Activated CD8-positive, alpha-beta memory T cell treated with anti-CD3 and anti-CD28 coated beads, Interleukin-2, amount 50 U/mL, for 1 hour (primary cell): ENCODE measurements around the gene USP28.
"Not testable (repeated sequence)": the region's sequence is repeated elsewhere in the genome, so short reads cannot be mapped to it uniquely, and the experiment has no call there.

ENCODE experiments used
- DNase-seq: peaks from one replicate; pipeline ENCODE4 v3.0.0-alpha.2; 2020; ENCODE audit errors: extremely low read depth

The USP28 gene

DNA sequence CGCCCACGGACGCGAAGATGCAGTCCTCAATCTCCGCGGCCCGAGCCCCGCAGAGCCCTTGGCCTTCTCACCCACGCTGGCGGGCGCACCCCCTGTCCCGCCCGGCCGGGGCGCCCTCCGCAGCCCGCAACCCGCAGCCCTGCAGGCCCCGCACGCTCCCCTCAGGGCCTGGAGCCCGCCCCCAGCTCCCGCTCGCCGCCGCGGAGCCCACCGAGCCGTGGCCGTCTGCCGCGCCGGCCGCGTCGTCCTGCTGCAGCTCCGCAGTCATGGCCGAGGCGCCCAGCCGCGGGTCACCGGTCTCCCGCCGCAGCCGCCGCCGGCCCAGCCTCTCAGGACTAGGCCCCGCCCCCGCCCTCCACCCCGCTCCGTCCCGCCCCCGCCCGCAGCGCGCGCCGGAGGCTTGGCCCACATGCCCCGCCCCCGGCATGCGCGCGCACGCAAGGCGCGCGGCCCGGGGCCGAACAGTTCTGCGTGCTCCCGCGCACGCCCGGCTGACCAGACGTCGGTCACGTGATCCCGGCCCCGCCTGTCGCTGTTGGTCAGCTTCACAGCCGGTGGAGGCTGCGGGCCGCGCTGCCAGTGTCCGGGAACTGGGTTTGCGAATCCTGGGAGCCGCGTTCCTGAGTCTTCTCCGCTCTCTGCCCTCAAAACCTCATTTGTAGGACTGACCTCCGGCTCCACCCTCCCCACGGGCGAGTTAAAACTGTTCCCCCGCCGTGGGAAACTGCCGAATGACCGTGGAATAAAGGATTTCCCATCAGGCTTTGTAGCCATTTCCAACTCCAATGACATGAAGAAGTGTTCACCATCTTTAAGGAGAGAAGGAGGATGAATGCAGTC lies at the start of gene USP28:
USP28 (minus strand) TSS at position 339 of the 840 bp plus-strand sequence; CDS start at position 268, 71 bp downstream.
- peak; percentile 10 for DNase-seq

- DNase-seq: no peak
Observed at GRCh38 chr11:113923572-113923971, 48.2 kb upstream of the USP28 start.

DNA sequence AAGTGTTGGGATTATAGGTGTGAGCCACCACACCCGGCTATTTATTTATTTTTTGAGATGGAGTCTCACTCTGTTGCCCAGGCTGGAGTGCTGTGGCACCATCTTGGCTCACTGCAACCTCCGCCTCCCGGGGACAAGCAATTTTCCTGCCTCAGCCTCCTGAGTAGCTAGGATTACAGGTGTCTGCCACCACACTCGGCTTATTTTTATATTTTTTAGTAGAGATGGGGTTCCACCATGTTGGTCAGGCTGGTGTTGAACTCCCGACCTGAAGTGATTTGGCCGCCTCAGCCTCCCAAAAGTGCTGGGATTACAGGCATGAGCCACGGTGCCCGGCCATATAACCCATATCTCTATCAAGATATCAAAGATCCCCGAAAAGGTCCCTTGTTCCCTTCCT lies 36.1 kb upstream of the USP28 start:
- DNase-seq: not testable (repeated sequence)

- no peak for DNase-seq
Observed at GRCh38 chr11:113908098-113908497, 32.7 kb upstream of the USP28 start.

DNA sequence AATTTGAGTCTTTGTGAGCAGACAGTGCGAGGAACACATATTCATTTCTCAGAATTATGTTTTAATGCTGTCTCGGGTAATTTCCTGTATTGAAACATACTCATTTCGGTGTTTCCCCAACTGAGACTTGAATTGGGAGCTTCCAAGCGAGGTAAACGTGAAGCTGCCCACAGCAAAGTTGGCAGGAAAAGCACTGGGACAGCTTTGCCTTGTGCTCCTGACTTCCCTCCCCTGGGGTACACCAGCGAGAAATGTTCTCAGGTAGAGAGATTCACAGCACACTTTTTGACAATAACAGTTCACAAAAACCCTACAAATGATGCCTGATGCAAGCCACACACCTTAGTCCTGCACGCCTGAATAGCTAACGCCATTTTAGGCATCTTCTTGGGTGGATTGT lies 32.3 kb upstream of the USP28 start:
- DNase-seq: no peak

GRCh38 chr11:113907152-113907551 lies 31.8 kb upstream of the USP28 start:
- no peak for DNase-seq

DNA sequence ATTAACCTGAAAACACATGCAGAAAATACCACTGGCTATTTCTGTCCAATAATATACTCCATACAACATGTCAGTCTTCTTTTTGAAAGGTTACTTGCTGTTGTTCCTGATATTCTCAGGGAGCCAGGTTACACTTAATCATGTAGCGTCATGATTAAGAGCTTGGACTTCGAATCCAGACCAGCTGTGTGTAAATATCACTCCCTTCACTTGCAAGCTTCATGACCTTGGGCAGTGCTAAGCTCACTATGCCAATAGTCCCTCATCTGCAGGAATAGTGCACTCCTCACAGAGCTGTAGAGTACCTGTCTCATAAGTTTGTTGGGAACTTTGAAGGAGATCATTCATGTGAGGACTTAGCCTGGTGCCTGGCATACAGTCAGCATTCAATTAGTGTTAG lies 31.1 kb upstream of the USP28 start:
- no peak for DNase-seq

DNA sequence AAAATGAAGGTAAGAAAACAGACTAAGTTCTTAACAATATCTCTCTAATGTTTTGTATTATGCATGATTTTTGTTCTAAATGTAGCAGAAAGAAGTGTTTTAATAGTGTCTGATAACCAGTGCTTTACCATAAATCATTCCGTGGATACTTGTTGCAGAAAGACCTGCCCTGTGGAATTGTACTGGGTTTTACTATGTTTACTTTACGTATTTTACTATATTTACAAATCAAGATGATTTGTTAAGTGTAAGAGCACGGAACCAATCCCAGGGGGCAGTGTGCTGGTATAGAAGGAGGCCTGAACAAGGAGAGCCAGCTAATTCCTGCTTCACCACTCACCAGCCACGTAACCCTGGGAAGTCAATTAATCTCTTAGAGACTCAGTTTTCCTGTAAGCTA lies 30.7 kb upstream of the USP28 start:
- DNase-seq: no peak

DNA sequence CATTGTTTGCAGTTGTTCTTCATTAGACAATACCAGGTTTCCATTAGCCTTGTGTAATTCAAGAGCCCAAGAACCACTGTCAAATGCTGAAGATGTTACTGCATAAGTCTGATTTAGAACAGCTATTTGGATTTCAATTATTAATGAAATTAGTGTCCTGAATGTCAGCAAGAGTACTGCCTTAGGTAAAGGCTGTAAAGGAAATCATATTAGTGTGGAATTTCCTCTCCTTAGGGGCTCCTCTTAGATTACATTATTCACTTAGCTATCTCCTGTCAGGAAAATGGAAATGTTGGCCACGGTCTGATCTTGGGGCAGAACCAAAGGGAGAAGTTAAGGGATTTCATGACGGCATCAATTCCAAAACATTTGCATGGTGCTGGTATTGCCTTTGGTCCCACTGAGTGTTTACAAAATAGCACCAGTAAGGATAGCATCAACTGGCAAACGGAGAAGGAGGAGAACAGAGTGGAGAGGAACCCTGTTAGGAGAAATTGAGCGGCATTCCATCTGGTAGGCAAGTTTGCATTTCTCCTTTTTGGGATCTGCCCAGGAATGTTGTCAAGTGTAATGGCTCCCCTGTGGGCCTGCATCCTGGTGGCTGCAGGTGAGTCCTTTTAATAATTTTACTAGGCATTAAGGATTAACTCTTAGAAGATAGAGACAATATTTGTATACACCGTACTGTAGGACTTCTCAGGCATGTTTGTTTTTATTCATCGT lies 29.2 kb upstream of the USP28 start, which contains the start of gene HTR3B:
HTR3B (plus strand) TSS at position 418 of the 723 bp plus-strand sequence; CDS start at position 556, 138 bp downstream.
- no peak for DNase-seq

GRCh38 chr11:113901141-113901540 lies 25.8 kb upstream of the USP28 start:
- DNase-seq: no peak

- no peak for DNase-seq
Observed at GRCh38 chr11:113896156-113896879, 20.9 kb upstream of the USP28 start.

DNA sequence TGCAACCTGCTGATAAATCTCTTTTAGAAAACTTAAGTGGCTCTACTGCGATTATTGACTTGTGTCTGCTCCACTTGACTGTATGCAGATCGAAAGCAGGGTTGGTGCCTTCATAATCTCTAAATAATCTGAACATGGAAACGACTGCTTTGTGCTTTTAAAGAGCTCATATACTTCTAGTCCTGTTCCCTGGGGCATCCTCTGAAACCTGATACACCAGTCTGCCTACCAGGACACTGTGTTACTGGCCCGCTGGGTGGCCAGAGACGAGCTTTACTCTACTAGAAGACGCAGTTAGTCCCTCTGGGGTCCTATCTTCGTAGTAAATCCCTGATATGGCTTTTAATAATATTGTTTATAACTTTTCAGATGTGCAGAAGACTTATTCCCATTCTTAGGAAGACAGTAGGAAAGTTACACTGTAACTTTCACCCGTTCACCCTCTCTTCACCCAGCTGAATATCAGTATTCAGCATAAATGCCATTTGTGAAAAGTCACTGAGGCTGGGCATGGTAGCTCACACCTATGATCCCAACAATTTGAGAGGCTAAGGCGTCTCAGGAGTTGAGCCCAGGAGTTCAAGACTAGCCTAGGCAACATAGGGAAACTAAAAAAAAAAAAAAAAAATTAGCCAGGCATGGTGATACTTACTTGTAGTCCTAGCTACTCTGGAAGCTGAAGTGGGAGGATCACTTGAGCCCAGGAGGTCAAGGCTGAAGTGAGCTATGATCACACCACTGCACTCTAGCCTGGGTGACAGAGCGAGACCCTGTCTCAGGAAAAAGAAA lies 20.2 kb upstream of the USP28 start:
- no peak for DNase-seq

DNA sequence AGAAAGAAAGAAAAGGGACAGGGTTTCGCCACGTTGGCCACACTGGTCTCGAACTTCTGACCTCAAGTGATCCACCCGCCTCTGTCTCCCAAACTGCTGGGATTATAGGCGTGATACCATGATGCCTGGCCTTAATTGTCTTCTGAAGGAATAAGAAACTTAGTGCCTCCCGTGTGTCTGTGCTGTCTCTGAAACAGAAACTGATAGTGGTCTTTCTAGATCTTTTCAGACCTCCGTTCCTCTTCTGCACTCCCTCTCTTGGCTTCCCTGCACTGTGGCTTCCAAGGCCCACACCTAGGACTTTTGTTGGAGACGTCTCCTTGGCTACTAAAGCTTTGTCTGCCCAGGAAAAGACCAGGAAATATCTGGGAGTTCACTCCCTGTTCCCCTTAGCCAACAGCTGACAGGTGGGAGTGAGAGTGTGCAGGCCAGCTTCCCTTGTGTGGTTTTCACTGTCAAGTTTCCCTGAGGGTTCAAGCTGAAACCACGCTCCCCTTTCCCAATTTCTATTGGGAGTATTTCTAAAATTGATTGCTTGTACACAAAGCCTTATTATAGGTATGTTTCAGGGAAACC lies 19.1 kb upstream of the USP28 start:
- no peak for DNase-seq

DNA sequence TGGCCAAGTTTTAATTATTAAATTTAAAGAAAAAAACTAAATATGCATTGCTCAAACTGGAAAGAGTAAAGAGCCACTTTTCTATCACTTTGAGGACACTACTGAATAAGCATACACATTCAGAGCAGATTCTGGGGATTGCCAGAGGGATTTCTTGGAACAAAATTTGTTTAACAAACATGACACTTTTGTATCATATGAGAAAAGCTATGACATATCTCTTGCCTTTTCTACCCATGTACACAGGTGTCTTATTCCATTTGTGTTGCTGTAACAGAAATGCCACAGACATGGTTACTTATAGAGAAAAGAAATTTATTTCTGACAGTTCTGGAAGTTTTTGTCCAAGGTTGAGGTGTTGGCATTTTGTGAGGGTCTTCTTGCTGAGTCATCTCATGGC lies 13.5 kb upstream of the USP28 start:
- no peak for DNase-seq

DNA sequence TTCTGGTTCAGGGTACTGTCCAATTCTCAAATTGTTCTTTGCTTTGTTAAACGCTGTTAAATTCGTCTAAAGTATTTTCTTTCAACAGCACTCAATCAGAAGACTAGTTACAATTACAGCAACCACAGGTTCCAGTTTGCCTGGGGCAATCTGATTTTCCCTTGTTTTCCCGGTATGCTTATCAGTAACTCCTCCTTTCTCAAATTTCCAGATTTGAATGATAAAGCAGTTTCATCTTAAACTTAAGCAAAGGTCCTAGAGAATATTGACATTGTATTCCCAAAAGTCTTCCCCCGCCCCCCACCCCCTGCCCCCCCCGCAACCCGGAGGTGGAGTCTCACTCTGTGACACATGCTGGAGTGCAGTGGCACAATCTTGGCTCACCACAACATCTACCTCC lies 10.5 kb upstream of the USP28 start:
- no peak for DNase-seq

GRCh38 chr11:113884361-113884836 lies 9.0 kb upstream of the USP28 start:
- no peak for DNase-seq

DNA sequence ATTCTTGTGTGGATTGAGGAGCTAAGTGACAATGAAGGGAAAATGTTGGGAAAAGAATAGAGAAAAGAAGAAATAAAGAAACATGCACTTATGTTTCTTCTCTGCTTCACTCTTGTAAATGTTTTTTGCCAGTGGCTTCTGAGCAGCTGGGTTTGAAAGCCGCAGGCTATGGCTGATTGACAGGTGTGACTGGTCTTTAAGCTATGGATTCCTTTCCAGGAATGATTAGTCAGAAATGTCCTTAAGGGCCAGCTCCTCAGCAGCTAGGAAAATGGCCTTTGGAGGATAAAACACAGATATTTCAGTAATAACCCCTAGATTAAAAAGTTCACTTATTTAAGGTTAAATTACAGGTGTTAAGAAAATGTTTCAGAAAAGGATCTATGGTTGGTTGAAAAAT lies 6.5 kb upstream of the USP28 start:
- no peak for DNase-seq

- no peak for DNase-seq
Observed at GRCh38 chr11:113880971-113881370, 5.6 kb upstream of the USP28 start.

- DNase-seq: not testable (repeated sequence)
Observed at GRCh38 chr11:113879446-113879845, 4.1 kb upstream of the USP28 start.

DNA sequence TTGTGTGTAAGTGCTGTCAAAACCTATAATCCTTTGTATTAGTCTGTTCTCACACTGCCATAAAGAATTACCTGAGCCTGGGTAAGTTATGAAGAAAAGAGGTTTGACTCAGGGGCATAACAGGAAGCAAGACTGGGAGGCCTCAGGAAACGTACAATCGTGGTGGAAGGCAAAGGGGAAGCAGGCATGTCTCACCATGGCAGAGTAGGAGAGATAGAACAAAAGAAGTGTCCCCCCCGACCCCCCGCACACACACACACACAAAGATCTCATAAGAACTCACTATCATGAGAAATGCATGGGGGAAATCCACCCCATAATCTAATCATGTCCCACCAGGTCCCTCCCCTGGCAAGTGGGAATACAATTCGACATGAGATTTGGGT lies 2.3 kb upstream of the USP28 start:
- DNase-seq: no peak
